Endodermal cell (in vitro differentiated cells): ENCODE results near the gene ITSN1. TPM values are rescaled to one million over a fixed set of nuclear protein-coding genes. Genes with fewer than 3 reads are reported as not detected.
A peak's percentile ranks its signal among the peaks of the same experiment; 100 is the strongest.

Experiments
- DNase-seq: peaks from one replicate; pipeline ENCODE4 v3.0.0-alpha.2; 2017
- H3K27ac ChIP-seq: 2 replicates; pipeline ENCODE4 v1.5.1; 2013; ENCODE audit warnings: mild to moderate bottlenecking, low read depth, low read length, moderate library complexity
- H3K27me3 ChIP-seq: 2 replicates; pipeline ENCODE4 v1.6.1; 2013; ENCODE audit warnings: mild to moderate bottlenecking, low read length, moderate library complexity; ENCODE audit not compliant: insufficient read depth, control insufficient read depth, poor library complexity, severe bottlenecking
- H3K36me3 ChIP-seq: 2 replicates; pipeline ENCODE4 v1.7.0; 2013; ENCODE audit warnings: mild to moderate bottlenecking, low read length, moderate library complexity; ENCODE audit not compliant: control insufficient read depth, insufficient read depth
- H3K4me1 ChIP-seq: one replicate; pipeline ENCODE4 v1.7.0; 2013; ENCODE audit warnings: low read length; ENCODE audit not compliant: control insufficient read depth, insufficient read depth
- H3K4me3 ChIP-seq: 2 replicates; pipeline ENCODE4 v1.5.1; 2013; ENCODE audit warnings: mild to moderate bottlenecking, low read length, moderate library complexity
- H3K9ac ChIP-seq: 2 replicates; pipeline ENCODE4 v1.6.1; 2013; ENCODE audit warnings: mild to moderate bottlenecking, low read length, moderate library complexity; ENCODE audit not compliant: poor library complexity, severe bottlenecking; ENCODE audit errors: extremely low read depth
- H3K9me3 ChIP-seq: 2 replicates; pipeline ENCODE4 v1.6.1; 2013; ENCODE audit warnings: mild to moderate bottlenecking, low read length, moderate library complexity; ENCODE audit not compliant: control insufficient read depth
- H3K27ac Mint-ChIP-seq: 2 replicates; pipeline ENCODE4 v1.8.0; 2020; ENCODE audit warnings: mixed read lengths
- H3K27me3 Mint-ChIP-seq: 2 replicates; pipeline ENCODE4 v1.8.0; 2021; ENCODE audit warnings: mild to moderate bottlenecking, mixed read lengths; ENCODE audit not compliant: insufficient read depth
- H3K36me3 Mint-ChIP-seq: 2 replicates; pipeline ENCODE4 v1.8.0; 2020; ENCODE audit warnings: low read depth, mixed read lengths
- H3K4me1 Mint-ChIP-seq: 2 replicates; pipeline ENCODE4 v1.8.0; 2020; ENCODE audit warnings: mixed read lengths
- H3K4me3 Mint-ChIP-seq: 2 replicates; pipeline ENCODE4 v1.8.0; 2020; ENCODE audit warnings: mild to moderate bottlenecking, moderate library complexity, mixed read lengths
- H3K9me3 Mint-ChIP-seq: 2 replicates; pipeline ENCODE4 v1.8.0; 2020; ENCODE audit warnings: mild to moderate bottlenecking, mixed read lengths
- CTCF ChIP-seq: fragments of 200-600 bp; sonication (generic); conservative IDR thresholded peaks from 2 replicates; pipeline ENCODE4 v1.5.0; 2021; ENCODE audit warnings: antibody characterized with exemption, mild to moderate bottlenecking
- WGBS, 2 experiments: methylation state at CpG; one replicate each; pipeline versions ENCODE4 v1.1.5 to v1.1.7; 2013; ENCODE audit warnings: missing lambda C conversion rate in 2 of 2, mixed read lengths in 1 of 2; ENCODE audit not compliant: insufficient coverage in 1 of 2, insufficient read length in 1 of 2; 5-methylcytosine and 5-hydroxymethylcytosine counted together
- total RNA-seq, 2 donors: library from RNA; stranded (reverse); fragmentation: NEBNext Ultra II Directional in 1 of 2; extraction: Animal tissue kit (Norgen Biotek cat#: 25700) in 1 of 2; gene quantifications; 2 replicates in 1 of 2; 3 replicates in 1 of 2; pipeline ENCODE4 v1.2.1, GENCODE V29; 2021

The ITSN1 gene
- total RNA-seq, 2 donors from 2014 or later = 89.6 to 104 TPM

- H3K4me1 Mint-ChIP-seq = peaks cover 8% of the 10 kb centered on the region
- TF ChIP-seq CTCF = no peak
- H3K27me3 Mint-ChIP-seq = no peaks in the 10 kb centered on the region
- peak overlapping the region; percentile 92 for H3K27ac Mint-ChIP-seq
- no peak overlapping the region for H3K4me3 Mint-ChIP-seq
- Histone ChIP-seq H3K4me1 (no peaks in the 10 kb centered on the region), H3K4me3 (no peak overlapping the region), H3K9me3 (no peaks in the 10 kb centered on the region), H3K27me3 (no peaks in the 10 kb centered on the region), H3K27ac (peak overlapping the region; percentile 36), H3K9ac (no peak overlapping the region), H3K36me3 (peaks cover 87% of the 10 kb centered on the region)
- H3K36me3 Mint-ChIP-seq = peaks cover 66% of the 10 kb centered on the region
- DNase-seq = no peak
- 86 to 90% methylated on average over 1 to 5 of the region's 6 CpGs for WGBS, 2 experiments
- H3K9me3 Mint-ChIP-seq = no peaks in the 10 kb centered on the region
These were observed 119.2 kb downstream of the ITSN1 start for GRCh38 chr21:33761441-33762036.

GRCh38 chr21:33762803-33763581 is 120.7 kb downstream of the ITSN1 start:
- Histone ChIP-seq H3K27ac (no peak overlapping the region), H3K9me3 (no peaks in the 10 kb centered on the region), H3K27me3 (no peaks in the 10 kb centered on the region), H3K4me3 (no peak overlapping the region), H3K9ac (no peak overlapping the region), H3K4me1 (no peaks in the 10 kb centered on the region), H3K36me3 (peaks cover 87% of the 10 kb centered on the region)
- Mint-ChIP-seq H3K27me3 (no peaks in the 10 kb centered on the region), H3K9me3 (no peaks in the 10 kb centered on the region), H3K36me3 (peaks cover 72% of the 10 kb centered on the region), H3K4me3 (no peak overlapping the region), H3K4me1 (peaks cover 8% of the 10 kb centered on the region), H3K27ac (peak overlapping the region; percentile 4)
- WGBS, 2 experiments = 92 to 98% methylated on average over 5 to 9 of the region's 9 CpGs
- no peak for TF ChIP-seq CTCF
- no peak for DNase-seq

GRCh38 chr21:33763582-33763899 is 121.2 kb downstream of the ITSN1 start:
- no peaks in the 10 kb centered on the region for H3K27me3 ChIP-seq
- H3K27ac ChIP-seq = no peak overlapping the region
- H3K9me3 ChIP-seq = no peaks in the 10 kb centered on the region
- H3K27ac Mint-ChIP-seq = peak overlapping the region; percentile 4
- H3K9me3 Mint-ChIP-seq = no peaks in the 10 kb centered on the region
- H3K36me3 ChIP-seq = peaks cover 85% of the 10 kb centered on the region
- 99 to 100% methylated on average over 2 to 3 of the region's 3 CpGs for WGBS, 2 experiments
- no peaks in the 10 kb centered on the region for H3K4me1 ChIP-seq
- H3K36me3 Mint-ChIP-seq = peaks cover 69% of the 10 kb centered on the region
- no peaks in the 10 kb centered on the region for H3K27me3 Mint-ChIP-seq
- no peak overlapping the region for H3K9ac ChIP-seq
- no peak overlapping the region for H3K4me3 ChIP-seq
- peaks cover 8% of the 10 kb centered on the region for H3K4me1 Mint-ChIP-seq
- no peak for TF ChIP-seq CTCF
- no peak for DNase-seq
- no peak overlapping the region for H3K4me3 Mint-ChIP-seq
